IPS-18a (cell line): ENCODE measurements around the gene MANBA.

ENCODE experiments used
- H3K27ac ChIP-seq: one replicate; pipeline ENCODE4 v1.5.1; 2013; ENCODE audit warnings: low read length
- H3K27me3 ChIP-seq: one replicate; pipeline ENCODE4 v1.6.1; 2013; ENCODE audit warnings: mild to moderate bottlenecking, low read length; ENCODE audit not compliant: control insufficient read depth, insufficient read depth
- H3K36me3 ChIP-seq: one replicate; pipeline ENCODE4 v1.6.1; 2013; ENCODE audit warnings: low read depth, low read length; ENCODE audit not compliant: control insufficient read depth
- H3K4me1 ChIP-seq: one replicate; pipeline ENCODE4 v1.6.1; 2013; ENCODE audit warnings: low read depth, low read length; ENCODE audit not compliant: control insufficient read depth
- H3K4me3 ChIP-seq: one replicate; pipeline ENCODE4 v1.5.1; 2013; ENCODE audit warnings: low read length
- H3K9ac ChIP-seq: one replicate; pipeline ENCODE4 v1.6.1; 2013; ENCODE audit warnings: mild to moderate bottlenecking, low read length, moderate library complexity
- H3K9me3 ChIP-seq: one replicate; pipeline ENCODE4 v1.6.1; 2013; ENCODE audit warnings: low read depth, low read length; ENCODE audit not compliant: control insufficient read depth

MANBA gene

DNA sequence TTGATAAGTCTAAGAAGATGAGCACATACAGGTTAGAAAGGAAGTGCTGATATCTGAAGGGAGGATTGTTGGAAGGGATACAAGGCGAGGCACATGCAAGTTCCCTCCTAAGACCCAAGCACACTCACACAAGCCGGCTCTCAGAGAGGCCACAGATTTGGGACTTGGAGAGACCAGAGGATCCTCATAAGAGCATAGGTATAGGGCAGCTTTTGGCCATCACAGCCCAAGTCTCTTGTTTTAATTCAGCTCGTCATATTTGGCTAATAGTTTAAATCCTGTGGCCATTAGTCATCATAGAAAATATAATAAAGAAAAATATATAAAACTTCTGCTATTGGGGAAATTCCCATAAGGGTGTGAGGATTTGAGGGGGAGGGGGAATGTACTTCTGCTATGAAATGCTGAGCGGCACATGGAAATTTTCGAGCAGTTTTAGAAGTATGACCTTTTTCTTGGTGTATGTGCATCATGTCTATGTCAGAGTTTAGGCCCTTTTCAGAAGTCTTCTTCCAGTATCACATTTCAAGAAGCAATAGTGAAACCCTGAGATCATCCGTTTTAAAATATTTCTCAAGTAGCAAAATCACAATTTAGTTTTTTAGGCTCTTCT is 161.9 kb downstream of the MANBA start:
- Histone ChIP-seq H3K9ac (no peak overlapping the region), H3K9me3 (no peaks in the 10 kb centered on the region), H3K36me3 (no peaks in the 10 kb centered on the region), H3K4me3 (no peak overlapping the region), H3K27ac (no peak overlapping the region), H3K27me3 (no peaks in the 10 kb centered on the region), H3K4me1 (no peaks in the 10 kb centered on the region)

GRCh38 chr4:102598086-102598761 is 162.5 kb downstream of the MANBA start:
- no peaks in the 10 kb centered on the region for H3K36me3 ChIP-seq
- no peaks in the 10 kb centered on the region for H3K27me3 ChIP-seq
- no peak overlapping the region for H3K27ac ChIP-seq
- no peaks in the 10 kb centered on the region for H3K9me3 ChIP-seq
- no peaks in the 10 kb centered on the region for H3K4me1 ChIP-seq
- no peak overlapping the region for H3K4me3 ChIP-seq
- no peak overlapping the region for H3K9ac ChIP-seq

GRCh38 chr4:102596532-102596931 is 164.2 kb downstream of the MANBA start:
- H3K9ac ChIP-seq: no peak overlapping the region
- H3K9me3 ChIP-seq: no peaks in the 10 kb centered on the region
- no peak overlapping the region for H3K4me3 ChIP-seq
- H3K36me3 ChIP-seq: no peaks in the 10 kb centered on the region
- no peaks in the 10 kb centered on the region for H3K27me3 ChIP-seq
- H3K4me1 ChIP-seq: no peaks in the 10 kb centered on the region
- H3K27ac ChIP-seq: no peak overlapping the region

GRCh38 chr4:102594000-102594399 is 166.8 kb downstream of the MANBA start:
- no peaks in the 10 kb centered on the region for H3K4me1 ChIP-seq
- H3K4me3 ChIP-seq: no peak overlapping the region
- H3K27me3 ChIP-seq: no peaks in the 10 kb centered on the region
- no peak overlapping the region for H3K27ac ChIP-seq
- H3K36me3 ChIP-seq: no peaks in the 10 kb centered on the region
- H3K9me3 ChIP-seq: no peaks in the 10 kb centered on the region
- H3K9ac ChIP-seq: no peak overlapping the region

- H3K9me3 ChIP-seq: no peaks in the 10 kb centered on the region
- H3K4me1 ChIP-seq: no peaks in the 10 kb centered on the region
- H3K27ac ChIP-seq: no peak overlapping the region
- no peak overlapping the region for H3K4me3 ChIP-seq
- no peaks in the 10 kb centered on the region for H3K36me3 ChIP-seq
- H3K9ac ChIP-seq: no peak overlapping the region
- no peaks in the 10 kb centered on the region for H3K27me3 ChIP-seq
Measured at GRCh38 chr4:102593147-102593546, 167.6 kb downstream of the MANBA start.

GRCh38 chr4:102592256-102592655 is 168.5 kb downstream of the MANBA start:
- Histone ChIP-seq H3K9ac (no peak overlapping the region), H3K36me3 (no peaks in the 10 kb centered on the region)

GRCh38 chr4:102589743-102590142 is 171.0 kb downstream of the MANBA start:
- Histone ChIP-seq H3K27me3 (no peaks in the 10 kb centered on the region), H3K4me1 (no peaks in the 10 kb centered on the region), H3K9ac (no peak overlapping the region), H3K9me3 (no peaks in the 10 kb centered on the region), H3K36me3 (no peaks in the 10 kb centered on the region), H3K27ac (no peak overlapping the region), H3K4me3 (no peak overlapping the region)

More at GRCh38 chr4:102592256-102592655, 168.5 kb downstream of the MANBA start:
- Histone ChIP-seq H3K27ac (no peak overlapping the region), H3K4me3 (no peak overlapping the region), H3K4me1 (no peaks in the 10 kb centered on the region), H3K9me3 (no peaks in the 10 kb centered on the region), H3K27me3 (no peaks in the 10 kb centered on the region)

DNA sequence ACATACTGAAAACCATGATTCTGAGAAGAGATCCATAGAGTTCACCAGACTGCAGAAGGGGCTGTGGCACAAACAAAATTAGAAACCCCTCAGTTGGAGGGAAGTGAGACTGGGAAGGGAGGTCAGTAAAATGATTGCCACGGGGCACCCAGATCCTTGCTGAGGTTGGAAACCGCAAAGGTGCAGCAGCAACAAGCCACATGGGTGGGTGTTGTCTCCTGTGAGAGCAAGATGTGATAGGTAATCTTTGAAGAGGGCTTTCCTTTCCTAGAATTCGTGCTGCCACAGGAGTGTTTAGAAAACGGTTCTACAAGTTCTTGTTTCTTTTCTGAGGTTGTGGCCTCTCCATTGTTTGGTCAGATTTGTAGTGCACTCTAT is 174.1 kb downstream of the MANBA start:
- Histone ChIP-seq H3K4me1 (no peaks in the 10 kb centered on the region), H3K27me3 (no peaks in the 10 kb centered on the region), H3K27ac (no peak overlapping the region), H3K9me3 (no peaks in the 10 kb centered on the region), H3K4me3 (no peak overlapping the region), H3K9ac (no peak overlapping the region), H3K36me3 (no peaks in the 10 kb centered on the region)

- no peaks in the 10 kb centered on the region for H3K36me3 ChIP-seq
- H3K27me3 ChIP-seq: no peaks in the 10 kb centered on the region
- H3K9ac ChIP-seq: no peak overlapping the region
- no peaks in the 10 kb centered on the region for H3K4me1 ChIP-seq
- no peak overlapping the region for H3K4me3 ChIP-seq
- H3K9me3 ChIP-seq: no peaks in the 10 kb centered on the region
- no peak overlapping the region for H3K27ac ChIP-seq
Measured at GRCh38 chr4:102586002-102586643, 174.6 kb downstream of the MANBA start.

- no peak overlapping the region for H3K27ac ChIP-seq
- no peaks in the 10 kb centered on the region for H3K36me3 ChIP-seq
- H3K9me3 ChIP-seq: no peaks in the 10 kb centered on the region
- H3K4me1 ChIP-seq: no peaks in the 10 kb centered on the region
- no peak overlapping the region for H3K9ac ChIP-seq
- H3K4me3 ChIP-seq: no peak overlapping the region
- H3K27me3 ChIP-seq: no peaks in the 10 kb centered on the region
Measured at GRCh38 chr4:102585329-102585728, 175.4 kb downstream of the MANBA start.

GRCh38 chr4:102584091-102584490 is 176.7 kb downstream of the MANBA start:
- Histone ChIP-seq H3K9ac (no peak overlapping the region), H3K27ac (no peak overlapping the region), H3K4me1 (no peaks in the 10 kb centered on the region), H3K4me3 (no peak overlapping the region), H3K36me3 (no peaks in the 10 kb centered on the region), H3K27me3 (no peaks in the 10 kb centered on the region), H3K9me3 (no peaks in the 10 kb centered on the region)
